NCI-H2029 (cell line): ENCODE data around the gene SLC7A10.
"Not testable (repeated sequence)": the region's sequence is repeated elsewhere in the genome, so short reads cannot be mapped to it uniquely, and the experiment has no call there.

Experiments
- DNase-seq: peaks from one replicate; lab custom pipeline; 2025; lab: John Stamatoyannopoulos, UW

Gene SLC7A10

DNA sequence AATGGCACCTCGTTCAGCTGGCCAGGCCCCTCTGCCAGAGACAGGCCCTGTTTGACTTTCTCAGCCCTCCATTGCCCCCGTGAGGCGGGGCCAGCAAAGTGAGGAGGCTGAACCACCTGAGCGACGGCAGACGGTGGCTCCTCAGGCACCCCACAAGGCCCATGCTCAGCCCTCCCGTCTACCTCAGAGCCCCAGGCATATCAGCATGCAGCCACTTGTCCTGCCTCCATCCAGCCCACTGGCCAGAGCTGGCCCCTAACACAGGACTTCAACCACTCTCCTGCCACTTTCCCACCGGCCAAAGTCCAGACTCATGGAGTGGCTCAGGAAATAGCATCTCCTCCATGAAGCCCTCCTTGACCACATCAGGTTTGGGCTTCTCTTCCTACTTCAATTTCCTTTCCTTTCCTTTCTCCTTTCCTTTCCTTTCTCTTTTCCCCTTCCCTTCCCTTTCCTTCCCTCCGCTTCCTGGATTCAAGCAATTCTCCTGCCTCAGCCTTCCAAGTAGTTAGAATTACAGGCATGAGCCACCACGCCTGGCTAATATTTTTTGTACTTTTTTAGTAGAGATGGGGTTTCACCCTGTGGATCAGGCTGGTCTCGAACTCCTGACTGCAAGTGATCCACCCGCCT, 9.3 kb downstream of the SLC7A10 start:
- DNase-seq: no peak

DNA sequence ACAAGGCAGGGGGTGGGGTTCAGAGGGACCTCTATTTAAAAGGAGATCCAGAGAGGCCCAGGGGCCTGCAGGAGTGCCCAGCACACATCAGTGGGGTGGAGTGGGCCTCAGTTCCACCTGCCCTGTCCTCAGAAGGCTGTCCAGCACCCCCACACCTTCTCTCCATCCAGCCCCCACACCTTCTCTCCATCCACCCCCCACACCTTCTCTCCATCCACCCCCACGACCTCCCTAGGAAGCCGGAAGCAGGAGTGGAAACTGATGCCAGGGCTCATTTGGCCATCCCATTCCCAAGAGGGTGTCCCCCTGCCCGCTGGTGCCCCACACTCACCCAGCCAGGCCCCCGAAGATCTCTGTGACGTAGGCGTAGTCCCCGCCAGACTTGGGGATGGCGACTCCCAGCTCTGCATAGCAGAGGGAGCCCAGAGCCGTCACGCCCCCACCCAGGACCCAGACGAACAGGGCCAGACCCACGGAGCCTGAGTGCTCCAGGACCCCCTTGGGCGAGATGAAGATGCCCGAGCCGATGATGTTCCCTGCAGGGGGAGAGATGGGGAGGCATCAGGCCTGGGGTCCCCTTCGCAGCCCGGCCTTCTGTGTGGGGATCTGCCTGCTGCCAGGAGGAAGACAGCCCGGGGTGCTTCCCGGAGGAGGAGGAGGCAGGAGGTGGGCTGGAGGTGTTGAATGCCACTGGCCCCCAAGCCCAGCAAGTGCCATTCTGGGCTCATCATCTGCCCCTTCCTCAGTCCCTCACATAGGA, 10.0 kb downstream of the SLC7A10 start:
- DNase-seq: no peak

DNA sequence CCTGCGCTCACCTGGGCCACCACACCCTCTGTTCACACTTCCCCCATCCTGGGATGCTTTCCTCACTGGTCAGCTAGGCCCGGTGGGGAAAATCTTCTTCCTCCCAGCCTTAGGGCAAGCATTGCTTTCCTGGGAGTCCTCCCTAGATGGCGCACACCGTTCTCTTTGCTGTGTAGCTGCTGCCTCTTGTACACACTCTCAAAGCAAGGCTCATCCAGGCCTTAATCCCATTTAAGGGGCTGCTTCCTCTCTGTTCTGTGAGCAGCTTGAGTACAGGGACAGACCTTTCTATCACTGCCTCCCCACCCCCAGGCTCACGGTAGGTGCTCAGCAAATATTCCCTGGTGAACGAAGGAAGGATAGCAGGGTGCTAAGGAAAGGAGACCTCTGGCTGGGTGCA, 11.1 kb downstream of the SLC7A10 start:
- peak; percentile 11 for DNase-seq

DNA sequence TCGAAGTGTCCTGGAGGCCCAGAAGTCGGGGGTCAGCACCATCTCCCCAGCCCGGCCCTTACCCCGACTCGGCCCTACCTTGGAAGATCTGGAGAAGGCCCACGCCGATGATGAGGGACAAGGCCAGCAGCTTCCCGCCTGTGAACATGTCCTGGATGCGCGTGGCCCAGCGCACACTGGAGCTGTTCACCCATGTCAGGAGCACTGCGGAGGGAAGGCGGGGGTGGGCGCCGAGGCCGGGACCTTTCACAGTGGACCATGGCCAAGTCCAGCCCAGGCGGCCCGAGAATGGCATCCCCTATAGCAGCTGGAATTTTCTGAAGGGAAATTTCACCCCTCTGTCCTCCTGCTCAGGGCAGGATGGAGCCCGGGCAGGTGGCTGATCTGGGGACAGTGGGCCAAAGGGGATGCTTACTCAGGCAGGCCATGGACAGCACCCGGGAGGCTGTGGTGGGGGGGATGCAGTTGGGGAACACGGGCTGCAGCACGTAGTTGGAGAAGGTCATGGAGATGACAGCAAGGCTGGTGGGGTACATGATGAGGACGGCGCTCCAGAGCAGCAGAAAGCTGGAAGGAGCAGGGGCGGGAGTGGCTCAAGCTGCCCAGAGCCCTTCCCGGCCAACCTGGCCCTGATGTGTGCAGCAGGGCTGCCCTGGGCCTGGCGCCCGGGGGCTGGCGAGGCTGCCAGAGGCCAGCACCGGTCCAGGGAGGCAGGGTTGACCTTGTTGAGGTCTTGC, 13.0 kb downstream of the SLC7A10 start:
- DNase-seq: no peak

DNA sequence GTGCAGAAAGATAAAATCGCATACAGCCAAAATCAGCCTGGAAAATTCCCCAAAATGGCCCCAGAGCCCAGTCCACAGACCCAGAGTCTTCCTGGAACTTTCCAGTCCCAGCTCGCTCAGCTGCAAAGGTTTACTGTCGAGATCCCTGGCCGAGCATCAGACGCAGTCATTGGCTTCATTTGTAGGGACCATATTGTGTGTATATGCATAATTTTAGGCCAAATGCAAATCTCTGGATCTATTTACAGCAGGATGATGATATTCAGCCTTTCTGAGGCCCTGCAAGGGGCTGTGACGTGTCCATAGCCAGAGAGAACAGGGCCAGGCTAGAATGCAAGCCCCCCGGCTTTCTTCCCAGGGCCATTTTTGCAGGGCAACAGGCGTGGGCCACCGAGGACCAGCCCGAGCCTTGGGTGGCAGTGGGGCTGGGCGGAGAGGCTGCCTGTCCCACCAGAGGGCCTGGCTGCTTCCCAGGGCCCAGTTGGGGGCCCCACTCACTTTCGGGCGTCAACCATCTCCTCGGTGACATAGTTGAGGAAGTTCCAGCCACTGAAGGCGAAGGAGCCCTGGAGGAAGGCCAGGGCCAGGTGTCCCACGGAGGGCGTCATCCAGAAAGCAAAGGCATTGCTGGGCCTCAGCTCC, 13.7 kb downstream of the SLC7A10 start:
- no peak for DNase-seq

GRCh38 chr19:33210266-33210940, 15.2 kb downstream of the SLC7A10 start:
- DNase-seq: no peak

DNA sequence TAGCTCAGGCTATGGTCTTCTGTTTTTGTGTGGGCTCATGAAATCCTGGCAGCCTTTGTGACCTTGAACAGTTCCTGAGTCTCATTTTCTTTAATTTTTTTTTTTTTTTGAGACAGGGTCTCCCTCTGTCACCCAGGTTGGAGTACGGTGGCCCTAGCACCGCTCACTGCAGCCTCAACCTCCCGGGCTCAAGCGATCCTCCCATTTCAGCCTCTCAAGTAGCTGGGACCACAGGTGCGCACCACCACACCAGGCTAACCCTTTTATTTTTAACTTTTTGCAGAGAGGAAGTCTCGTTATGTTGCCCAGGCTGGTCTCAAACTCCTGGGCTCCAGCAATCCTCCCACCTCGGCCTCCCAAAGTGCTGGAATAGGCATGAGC, 15.8 kb downstream of the SLC7A10 start:
- not testable (repeated sequence) for DNase-seq

GRCh38 chr19:33208904-33209849, 16.5 kb downstream of the SLC7A10 start:
- DNase-seq: no peak

DNA sequence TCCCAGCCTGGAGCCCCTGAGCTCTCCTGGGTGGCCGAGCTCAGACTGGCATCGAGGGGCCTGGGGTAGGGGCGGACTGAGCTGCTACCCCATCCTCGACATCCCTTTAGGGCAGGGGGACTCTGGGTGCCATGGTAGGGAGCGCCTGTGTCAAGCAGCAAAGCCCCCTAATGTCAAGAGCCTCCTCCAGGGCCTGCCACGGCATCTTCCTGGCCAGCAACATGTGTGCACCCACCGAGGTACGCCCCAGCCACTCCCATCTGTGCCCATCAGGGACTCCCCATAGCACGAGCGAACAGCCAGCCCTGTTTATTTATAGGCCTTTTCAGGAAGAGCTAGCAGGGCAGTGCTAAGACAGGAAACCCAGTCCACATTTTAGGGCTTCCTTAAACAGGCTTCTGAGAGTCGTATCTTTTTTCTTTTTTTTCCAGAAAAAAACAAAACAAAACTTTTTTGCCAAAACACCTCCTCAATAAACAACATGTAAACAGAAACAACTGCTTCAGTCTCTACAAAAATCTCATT, 17.2 kb downstream of the SLC7A10 start:
- DNase-seq: no peak

DNA sequence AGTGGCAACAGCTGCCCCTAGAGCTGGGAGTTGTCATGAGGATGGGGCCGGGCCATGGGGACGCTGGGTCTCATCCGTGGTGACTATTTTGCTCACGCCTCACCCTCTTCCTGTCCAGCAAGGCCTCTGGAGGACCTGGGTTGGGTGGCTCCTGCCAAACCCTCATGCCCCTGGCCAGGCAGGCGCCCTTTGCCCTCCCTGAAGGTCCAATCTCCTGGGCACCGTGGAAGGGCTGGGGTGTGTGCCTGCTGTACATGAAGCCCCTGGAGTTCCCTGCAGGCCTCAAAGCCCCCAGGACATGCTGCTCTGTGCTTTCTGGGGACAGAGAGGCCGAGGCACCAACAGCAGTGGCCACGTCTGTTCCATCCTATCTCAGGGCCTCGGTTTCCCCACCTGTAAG, 17.7 kb downstream of the SLC7A10 start:
- DNase-seq: no peak

- no peak for DNase-seq
Measured at GRCh38 chr19:33207040-33207620, 18.5 kb downstream of the SLC7A10 start.

DNA sequence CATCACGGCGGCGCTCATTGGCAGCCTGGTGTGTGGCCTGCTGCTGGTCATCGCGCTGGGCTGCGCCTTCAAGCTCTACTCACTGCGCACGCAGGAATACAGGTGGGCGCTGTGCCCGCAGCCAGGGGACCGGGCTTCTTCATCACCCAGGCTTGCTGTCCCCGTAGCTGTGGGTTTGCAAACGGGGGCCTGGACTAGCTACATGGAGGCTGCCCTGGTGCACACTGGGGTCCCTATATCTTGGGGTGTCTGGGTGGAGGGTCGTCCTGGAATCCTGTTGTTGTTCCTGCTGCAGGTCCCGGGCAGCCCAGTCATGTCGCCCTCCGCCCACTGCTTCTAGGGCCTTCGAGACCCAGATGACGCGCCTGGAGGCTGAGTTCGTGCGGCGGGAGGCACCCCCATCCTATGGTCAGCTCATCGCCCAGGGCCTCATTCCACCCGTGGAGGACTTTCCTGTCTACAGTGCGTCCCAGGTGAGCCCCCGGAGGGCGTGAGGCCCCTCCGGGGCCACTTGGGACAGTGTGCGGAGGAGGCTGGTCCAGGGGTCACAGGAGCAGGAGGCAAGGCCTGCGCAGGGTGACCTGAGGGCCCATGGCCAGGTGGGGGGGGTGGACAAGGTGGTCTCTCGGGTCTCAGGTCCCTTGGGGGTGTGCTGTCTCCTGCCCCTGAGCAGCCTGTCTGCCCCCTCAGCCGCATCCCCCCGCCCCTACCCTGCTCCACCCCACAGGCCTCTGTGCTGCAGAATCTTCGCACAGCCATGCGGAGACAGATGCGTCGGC, 19.2 kb downstream of the SLC7A10 start:
- DNase-seq: no peak

GRCh38 chr19:33205531-33206260, 20.0 kb downstream of the SLC7A10 start:
- DNase-seq: no peak

DNA sequence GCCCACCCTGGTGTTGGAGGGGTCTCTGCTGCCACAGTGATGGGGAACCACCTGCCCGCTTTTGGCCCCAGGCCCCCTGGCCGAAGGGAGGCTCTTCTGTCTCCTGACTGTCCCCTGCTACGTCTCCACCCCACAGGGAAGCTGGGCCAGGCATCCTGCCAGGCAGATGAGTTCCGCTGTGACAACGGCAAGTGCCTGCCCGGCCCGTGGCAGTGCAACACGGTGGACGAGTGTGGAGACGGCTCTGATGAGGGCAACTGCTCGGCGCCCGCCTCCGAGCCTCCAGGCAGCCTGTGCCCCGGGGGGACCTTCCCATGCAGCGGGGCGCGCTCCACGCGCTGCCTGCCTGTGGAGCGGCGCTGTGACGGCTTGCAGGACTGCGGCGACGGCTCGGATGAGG, 20.5 kb downstream of the SLC7A10 start:
- DNase-seq: no peak

GRCh38 chr19:33204136-33204973, 21.3 kb downstream of the SLC7A10 start:
- no peak for DNase-seq

DNA sequence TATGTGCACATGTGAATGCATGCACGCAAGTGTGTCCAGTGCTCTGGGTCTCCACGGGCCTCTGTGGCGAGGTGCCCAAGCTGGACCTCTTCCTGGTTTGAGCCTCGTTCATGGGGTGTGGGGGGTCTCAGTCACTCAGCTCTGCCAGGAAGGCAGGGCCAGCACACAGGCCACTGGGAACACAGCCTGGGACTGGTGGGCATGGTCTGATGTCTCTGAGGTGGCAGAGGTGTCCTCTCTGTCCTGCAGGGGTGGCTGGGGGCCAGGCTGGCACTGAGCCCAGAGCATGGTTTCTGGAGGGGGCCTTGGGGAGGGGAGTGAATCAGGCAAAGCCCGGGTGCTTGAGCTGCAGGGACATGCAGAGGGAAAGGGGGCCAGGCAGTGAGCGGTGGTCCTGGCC, 22.1 kb downstream of the SLC7A10 start:
- no peak for DNase-seq

- DNase-seq: no peak
Measured at GRCh38 chr19:33202546-33203507, 22.8 kb downstream of the SLC7A10 start.
